HL-60 (cell line): Measurements from ENCODE around the gene TNFRSF12A.

ENCODE experiments used
- DNase-seq, 2 experiments: peaks; one replicate each; pipeline ENCODE4 v3.0.0-alpha.2; 2010 to 2020; ENCODE audit warnings: low read depth in 1 of 2, low spot score in 1 of 2
- H3K27ac ChIP-seq: fragments of 250-450 bp; sonication (Bioruptor Pico); replicated peaks from 2 replicates; pipeline ENCODE4 v1.5.1; 2020; ENCODE audit warnings: mild to moderate bottlenecking, moderate library complexity
- H3K27me3 ChIP-seq: fragments of 250-450 bp; sonication (Bioruptor Pico); 2 replicates; pipeline ENCODE4 v1.5.1; 2021; ENCODE audit warnings: mild to moderate bottlenecking, moderate library complexity; ENCODE audit not compliant: insufficient read depth, poor library complexity, severe bottlenecking
- H3K4me3 ChIP-seq: replicated peaks from 2 replicates; pipeline ENCODE4 v1.5.1; 2011; ENCODE audit warnings: mild to moderate bottlenecking, control low read depth, low read length; ENCODE audit not compliant: insufficient read depth
- CTCF ChIP-seq: IDR thresholded peaks from one replicate; pipeline ENCODE4 v1.5.1; 2011; ENCODE audit warnings: low read length, control low read depth, inconsistent platforms; ENCODE audit not compliant: insufficient read depth
- GABPA ChIP-seq: IDR thresholded peaks from 2 replicates; pipeline ENCODE4 v1.6.1; 2012; ENCODE audit warnings: low read depth
- POLR2AphosphoS5 ChIP-seq: IDR thresholded peaks from 2 replicates; pipeline ENCODE4 v1.6.1; 2012; ENCODE audit warnings: low read depth
- REST ChIP-seq: IDR thresholded peaks from 2 replicates; pipeline ENCODE4 v1.6.1; 2012; ENCODE audit warnings: low read depth; ENCODE audit not compliant: insufficient replicate concordance
- SPI1 ChIP-seq: IDR thresholded peaks from 2 replicates; pipeline ENCODE4 v1.6.1; 2012; ENCODE audit warnings: low read depth, mild to moderate bottlenecking, borderline replicate concordance

TNFRSF12A gene

GRCh38 chr16:2980227-2981176 is 39.7 kb upstream of the TNFRSF12A start, which contains the start of gene PKMYT1:
TSS of gene PKMYT1 (minus strand) at chr16:2980446. CDS start at chr16:2979657, 789 bp downstream.
- no peaks in the 10 kb centered on the region for H3K27me3 ChIP-seq
- peak; percentile 88 to 92 for DNase-seq
- no peak for TF ChIP-seq GABPA
- TF ChIP-seq CTCF, result no peak
- TF ChIP-seq SPI1, result no peak
- peak; percentile 28 for TF ChIP-seq REST
- TF ChIP-seq POLR2AphosphoS5, result peak; percentile 92

GRCh38 chr16:2981177-2981898 is 38.8 kb upstream of the TNFRSF12A start:
- no peak overlapping the region; the same call in 1 of the 2 replicates for H3K4me3 ChIP-seq
- H3K27ac ChIP-seq, result peak overlapping the region; percentile 88
- H3K27me3 ChIP-seq, result no peaks in the 10 kb centered on the region
- no peak for DNase-seq
- TF ChIP-seq CTCF, result no peak

More at GRCh38 chr16:2980227-2981176, 39.7 kb upstream of the TNFRSF12A start, which contains the start of gene PKMYT1:
- Histone ChIP-seq H3K27ac (peak within 1 kb of the TSS; percentile 88), H3K4me3 (peak within 1 kb of the TSS; percentile 85)

- no peak for TF ChIP-seq CTCF
- no peak for TF ChIP-seq POLR2AphosphoS5
- TF ChIP-seq GABPA, result no peak
- TF ChIP-seq SPI1, result no peak
- no peak for TF ChIP-seq REST
- no peak overlapping the region for H3K4me3 ChIP-seq
- no peaks in the 10 kb centered on the region for H3K27me3 ChIP-seq
- H3K27ac ChIP-seq, result no peak overlapping the region
- no peak for DNase-seq
Measured at GRCh38 chr16:2981899-2982250, 38.3 kb upstream of the TNFRSF12A start.
